ENCODE measurements around the gene SLC9A6.
"Not testable (repeated sequence)": the region's sequence is repeated elsewhere in the genome, so short reads cannot be mapped to it uniquely, and the experiment has no call there.

Gene SLC9A6

DNA sequence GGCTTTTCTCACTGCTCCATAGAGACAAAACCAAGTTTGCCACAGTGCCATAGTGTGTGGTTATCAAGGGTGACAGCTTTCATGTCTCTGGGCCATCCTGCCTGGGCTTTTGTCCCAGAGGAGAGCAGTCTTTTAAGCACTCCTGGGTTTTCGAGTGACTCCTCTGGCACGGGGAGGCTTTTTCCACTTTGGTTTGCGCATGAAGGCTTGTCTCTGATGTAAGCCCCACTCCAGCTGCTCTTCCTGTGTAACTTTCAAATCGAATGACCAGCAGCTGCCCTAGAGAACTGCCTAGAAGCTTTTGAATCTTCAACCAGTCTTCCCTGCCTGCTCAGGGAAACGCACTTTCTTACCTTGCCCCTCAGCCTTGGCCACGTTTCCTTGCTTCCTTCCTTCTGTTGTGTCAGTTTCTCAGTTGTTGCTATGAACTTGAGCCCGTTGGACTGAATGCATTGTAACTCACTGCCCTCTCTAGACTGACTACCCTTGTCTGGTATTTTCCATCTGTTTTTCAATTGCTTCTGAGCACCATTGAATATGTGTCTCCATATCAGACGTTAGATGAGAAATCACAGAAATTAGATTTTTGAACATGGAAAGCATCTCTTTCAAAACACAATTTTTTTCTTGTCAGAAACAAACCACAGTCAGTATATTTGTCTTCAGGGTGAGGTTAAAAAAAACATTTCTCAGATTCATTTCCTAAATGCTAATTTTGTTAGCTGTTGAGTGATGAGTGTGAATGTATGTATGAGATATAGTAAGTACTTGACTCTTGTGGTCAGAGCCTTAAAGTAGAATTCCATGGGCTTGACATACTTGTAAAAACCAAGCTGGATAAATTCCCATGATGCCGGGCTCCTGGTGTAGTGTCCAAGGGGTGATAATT, 45.3 kb downstream of the SLC9A6 start:
- no peak for DNase-seq

DNA sequence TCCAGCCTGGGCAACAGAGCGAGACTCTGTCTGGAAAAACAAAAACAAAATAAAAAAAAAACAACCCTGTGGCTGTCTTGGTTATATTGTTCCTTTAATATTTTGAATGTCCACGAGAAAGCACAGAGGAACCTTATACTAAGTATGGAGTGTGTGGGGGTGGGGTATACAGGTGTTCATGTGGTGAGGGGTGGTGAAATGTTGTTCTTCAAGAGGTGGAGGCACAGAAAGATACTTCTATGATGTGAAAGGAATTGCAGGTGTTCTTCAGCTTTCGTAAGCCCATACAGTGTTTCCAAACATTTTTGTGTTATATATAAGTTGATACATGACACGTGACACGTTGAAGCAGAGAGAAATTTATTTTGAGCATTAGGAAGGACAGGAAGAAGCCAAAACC, 46.4 kb downstream of the SLC9A6 start:
- DNase-seq = no peak

DNA sequence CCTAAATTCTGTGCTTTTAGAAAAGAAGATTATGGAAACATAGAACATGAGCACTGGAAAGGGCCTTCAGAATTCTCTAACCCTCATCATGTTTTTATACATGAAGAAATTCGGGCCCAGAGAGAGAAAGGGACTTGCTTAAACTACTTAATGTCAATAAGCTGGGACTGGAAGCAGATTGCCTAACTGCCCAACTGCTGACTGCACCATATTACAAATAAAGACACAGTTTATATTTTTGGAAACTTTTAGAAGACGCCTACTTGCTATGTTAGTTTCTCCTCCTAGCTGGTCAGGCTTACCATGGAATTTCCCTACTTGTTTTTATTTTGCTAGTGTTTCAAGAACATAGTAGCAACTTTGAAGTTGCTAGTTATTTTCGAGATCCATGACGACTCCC, 47.1 kb downstream of the SLC9A6 start:
- DNase-seq = no peak

DNA sequence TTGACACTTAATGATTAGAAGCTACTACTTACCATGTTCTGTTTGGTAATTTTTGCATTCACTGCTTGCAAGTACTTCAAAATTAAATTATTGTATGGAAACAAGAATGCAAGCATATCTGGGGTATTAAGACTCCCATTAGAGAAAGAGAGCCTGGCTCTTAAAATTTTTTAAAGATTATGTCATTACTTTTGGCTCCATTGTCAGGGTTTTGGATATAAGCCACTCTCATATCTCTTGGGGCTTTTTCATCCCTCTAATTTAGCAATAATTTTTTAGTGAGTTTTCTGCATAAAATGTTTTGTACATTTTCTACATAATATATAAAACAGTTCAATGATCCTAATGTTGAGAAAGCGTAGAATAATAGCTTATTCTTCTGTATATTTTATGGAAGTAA, 49.4 kb downstream of the SLC9A6 start:
- DNase-seq = no peak

DNA sequence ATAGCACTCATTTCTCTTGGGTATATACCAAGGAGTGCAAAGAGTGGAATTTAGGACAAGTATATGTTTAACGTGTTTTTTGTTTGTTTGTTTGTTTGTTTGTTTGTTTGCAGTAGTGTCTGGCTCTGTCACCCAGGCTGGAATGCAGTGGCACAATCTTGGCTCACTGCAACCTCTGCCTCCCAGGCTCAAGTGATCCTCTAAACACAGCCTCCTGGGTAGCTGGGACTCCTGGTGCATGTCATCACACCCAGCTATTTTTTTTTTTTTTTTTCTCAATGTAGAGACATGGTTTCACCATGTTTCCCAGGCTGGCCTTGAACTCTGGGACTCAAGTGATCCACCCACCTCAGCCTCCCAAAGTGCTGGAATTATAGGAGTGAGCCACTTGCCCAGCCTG, 50.4 kb downstream of the SLC9A6 start:
- DNase-seq = no peak

DNA sequence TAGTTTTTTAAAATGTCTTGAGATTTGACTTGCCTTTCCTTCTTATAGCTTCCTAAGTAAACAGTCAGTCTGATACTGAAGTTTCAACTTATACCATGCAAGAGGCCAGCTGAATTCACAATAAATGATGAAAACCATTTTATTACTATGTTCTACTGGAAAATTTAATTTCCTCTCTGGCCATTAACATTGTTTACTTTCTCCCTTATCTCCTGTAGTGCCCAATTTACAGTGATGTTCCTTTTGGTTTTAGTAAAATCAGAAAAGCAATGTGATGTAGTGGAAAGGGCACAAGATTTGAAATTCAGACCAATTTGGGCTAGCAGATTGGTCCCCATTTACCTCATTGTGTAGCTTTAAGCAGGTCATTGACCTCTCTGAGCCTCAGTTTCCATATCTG, 54.2 kb downstream of the SLC9A6 start:
- no peak for DNase-seq

DNA sequence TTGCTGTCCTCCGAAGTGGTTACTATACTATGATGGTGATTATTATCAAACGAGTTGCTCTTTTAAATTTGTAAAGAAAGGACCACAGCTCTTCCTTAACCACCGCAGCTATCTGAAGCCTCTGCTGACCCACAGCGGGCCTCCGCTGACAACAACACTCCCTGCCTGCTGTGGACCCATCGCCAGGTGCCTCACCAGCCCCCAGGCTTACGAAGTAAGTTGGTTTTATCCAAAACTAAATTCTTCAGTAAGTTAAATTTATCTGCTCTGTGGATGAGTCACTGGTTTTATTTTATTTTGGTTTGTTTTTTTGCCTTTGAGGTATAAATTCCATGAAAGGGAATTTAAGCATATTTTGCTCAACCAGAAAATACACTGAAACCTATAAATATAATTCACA, 54.7 kb downstream of the SLC9A6 start:
- no peak for DNase-seq

DNA sequence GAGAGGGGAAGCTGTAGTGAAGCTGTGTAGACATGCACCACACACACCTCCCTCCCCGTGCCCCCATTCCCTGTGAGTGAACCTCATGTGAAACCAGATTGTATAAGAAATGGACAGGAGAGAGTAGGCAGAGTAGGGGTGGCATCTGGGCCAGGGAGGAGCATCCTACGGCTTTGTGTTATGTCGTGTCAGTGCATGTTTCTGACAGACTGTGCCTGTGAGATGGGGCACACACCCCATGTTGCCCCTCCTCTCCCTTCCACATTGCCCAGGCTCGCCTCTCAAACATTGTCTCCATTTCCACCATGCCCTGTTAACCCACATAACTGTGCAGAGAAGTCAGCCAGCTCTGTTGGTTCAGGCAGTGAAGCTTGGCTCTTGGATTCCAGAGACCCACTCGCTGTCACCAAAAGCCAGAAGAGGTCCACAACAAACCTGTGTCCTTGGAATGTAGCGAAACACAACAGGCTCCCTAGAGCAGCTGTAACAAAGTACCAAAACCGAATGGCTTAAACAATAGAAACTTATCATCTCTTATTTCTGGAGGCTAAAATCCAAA, 56.1 kb downstream of the SLC9A6 start:
- no peak for DNase-seq

DNA sequence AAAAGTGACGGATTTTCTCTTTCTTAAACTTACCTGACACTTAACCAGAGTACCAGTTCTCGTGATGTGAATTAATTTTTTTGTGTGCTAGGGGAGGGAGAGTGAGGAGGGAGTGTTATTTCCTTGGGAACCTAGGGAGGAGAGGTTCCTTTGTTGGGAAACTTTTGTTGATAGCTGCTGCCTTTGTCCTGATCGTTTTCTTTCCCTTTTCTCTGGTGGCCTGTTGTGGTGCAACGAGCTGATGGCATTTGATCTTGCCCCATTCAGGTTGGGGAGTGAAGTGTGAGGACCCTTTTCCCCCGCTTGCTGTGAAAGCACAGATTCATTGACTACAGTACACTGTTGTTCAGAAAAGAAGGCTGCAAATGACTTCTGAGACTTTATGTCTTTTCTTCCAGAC, 59.8 kb downstream of the SLC9A6 start:
- DNase-seq = no peak

DNA sequence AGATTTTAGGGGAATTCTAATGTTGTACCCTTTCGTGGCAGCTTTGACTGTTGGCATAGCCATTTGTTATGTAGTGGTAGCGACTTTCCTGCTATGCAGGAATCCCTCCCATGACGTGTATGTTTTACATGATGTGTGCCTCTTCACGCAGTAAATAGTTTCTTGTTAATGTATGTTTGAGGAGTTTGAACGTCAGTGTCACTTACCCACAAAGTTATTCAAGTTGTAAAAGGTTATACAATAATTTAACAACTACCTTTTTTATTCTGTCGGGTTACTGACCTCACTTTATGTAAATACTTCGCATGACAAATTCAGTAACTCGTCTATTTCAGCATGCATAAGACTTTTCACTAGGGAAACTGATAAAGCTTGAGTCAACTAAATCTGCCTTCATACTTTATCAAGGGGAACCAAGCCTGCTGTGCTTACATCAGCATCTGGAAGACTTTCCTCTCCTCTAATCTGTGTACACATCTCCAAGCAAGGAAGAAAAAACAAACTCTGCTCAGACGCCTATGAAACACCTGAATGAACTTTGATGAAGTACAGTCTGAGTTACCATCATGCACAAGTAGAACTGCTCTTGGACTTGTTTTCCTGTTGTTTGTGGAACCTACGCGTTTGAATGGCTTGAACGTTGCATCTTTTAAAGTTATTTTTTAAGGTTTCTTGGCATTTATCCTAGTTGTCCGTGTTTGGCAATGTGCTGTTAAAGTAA, 61.2 kb downstream of the SLC9A6 start:
- DNase-seq = no peak

DNA sequence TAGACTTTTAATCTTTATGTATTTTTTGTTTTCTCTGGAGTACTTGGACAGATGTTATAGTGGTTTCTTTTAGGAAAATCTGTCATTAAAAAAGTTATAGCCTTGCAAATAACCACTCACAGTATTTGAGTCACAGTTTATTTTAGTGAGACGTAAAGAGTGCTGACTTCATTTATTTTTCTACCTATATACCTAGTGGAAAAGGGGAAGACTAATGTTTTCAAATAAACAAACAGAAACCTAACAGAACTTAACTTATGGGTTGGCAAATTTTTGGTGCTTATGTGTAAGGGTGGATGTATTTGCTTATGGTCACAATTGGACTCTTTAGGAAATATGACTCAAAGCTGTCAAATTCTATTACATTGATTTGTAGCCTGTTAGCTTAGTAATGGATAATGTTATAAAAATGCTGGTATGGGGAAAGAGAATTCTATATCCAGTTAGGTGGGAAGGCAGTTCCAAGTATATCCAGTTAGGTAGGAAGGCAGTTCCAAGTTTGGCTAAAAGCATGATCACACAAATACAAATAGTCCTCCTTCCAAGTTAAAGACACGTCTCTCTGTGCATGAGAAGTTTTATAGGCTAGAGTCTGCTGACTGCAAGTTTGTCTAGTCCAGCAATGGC, 61.9 kb downstream of the SLC9A6 start:
- no peak for DNase-seq

DNA sequence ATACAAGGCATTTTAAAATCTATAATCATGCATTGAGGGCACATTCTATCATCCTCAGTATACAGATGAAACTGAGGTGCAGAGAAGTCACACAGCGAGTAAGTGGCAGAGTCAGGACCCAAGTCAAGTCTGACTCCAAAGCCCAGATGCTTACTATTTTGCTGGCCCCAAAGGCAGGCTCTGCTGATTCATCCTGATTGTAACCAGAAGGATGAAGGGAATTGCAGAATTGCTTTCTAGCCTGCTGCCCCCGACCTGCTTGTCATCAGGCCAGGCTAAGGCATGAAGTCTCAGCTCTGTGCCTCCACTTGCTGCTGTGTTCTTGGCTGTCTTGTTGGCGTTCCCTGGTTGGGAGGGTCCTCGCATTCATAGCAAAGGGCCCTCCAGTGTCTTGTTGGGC, 62.7 kb downstream of the SLC9A6 start:
- DNase-seq = no peak

DNA sequence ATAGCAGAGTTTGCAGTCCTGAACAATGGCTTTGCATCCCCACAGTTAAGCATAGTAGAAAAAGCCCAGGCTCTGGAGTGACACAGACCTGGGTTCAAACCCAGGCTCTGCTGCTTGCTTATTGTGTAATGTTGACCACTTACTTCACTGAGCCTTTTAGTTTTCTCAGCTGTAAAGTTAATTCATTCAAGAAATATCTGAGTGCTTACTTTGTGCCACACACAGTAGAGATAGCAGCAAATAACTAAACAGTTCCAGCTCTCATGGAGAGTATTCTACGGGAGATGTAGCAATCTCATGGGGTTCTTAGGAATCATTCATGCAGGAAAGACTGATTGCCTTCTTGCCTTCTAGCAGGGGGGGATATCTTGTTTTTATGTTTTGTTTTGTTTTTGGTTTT, 63.2 kb downstream of the SLC9A6 start:
- DNase-seq = no peak

DNA sequence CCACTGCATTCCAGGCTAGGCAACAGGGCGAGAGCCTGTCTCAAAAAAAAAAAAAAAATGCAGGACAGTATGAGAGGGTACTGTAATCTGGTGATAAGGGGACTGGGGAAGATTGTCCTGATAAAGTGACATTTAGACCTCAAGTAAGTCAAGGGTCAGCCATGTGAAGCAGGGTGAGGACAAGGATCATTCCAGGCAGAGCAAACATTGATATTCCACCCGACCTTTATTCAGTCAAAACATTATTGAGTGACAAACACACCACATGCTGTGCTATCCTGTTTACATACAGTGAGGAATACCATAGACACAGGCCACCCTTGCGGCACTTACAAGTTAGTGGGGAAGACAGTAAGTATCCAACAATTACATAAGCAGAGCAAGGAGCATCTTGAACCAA, 64.4 kb downstream of the SLC9A6 start:
- no peak for DNase-seq

DNA sequence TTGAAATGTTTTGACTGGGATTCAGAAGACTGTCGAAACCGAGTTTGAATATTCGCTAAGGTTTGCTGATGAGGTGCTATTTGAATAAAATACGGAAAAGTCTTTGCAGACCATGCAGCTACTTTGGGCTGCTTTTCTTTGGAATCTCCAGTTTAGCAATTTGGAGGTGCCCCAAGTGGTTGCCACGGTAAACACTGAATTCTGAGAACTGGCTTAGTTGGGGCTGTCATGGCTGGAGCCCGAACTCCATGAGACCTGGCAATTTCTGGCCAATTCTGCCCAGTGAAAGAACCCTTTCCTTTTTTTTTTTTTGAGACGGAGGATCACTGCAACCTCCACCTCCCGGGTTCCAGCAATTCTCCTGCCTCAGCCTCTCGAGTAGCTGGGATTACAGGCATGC, 65.6 kb downstream of the SLC9A6 start:
- DNase-seq = not testable (repeated sequence)

DNA sequence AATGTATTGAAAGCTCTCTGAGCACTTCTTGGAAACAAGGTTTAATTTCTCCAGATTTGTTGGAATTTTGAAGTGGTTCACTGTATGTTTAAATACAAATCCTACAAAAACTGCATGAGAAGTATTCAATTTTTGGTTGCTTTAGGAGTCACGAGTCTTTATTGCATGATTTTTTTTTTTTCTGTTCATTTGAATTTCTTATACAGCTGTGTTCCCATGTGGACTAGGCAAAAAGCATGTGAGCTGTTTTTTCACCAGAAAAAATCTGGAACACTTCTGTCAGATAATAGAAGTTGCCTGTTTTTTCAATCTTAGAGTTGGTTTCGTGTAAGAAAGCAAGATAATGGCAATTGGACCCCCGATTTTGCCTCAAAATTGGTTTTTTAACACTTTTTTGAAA, 66.4 kb downstream of the SLC9A6 start:
- no peak for DNase-seq

DNA sequence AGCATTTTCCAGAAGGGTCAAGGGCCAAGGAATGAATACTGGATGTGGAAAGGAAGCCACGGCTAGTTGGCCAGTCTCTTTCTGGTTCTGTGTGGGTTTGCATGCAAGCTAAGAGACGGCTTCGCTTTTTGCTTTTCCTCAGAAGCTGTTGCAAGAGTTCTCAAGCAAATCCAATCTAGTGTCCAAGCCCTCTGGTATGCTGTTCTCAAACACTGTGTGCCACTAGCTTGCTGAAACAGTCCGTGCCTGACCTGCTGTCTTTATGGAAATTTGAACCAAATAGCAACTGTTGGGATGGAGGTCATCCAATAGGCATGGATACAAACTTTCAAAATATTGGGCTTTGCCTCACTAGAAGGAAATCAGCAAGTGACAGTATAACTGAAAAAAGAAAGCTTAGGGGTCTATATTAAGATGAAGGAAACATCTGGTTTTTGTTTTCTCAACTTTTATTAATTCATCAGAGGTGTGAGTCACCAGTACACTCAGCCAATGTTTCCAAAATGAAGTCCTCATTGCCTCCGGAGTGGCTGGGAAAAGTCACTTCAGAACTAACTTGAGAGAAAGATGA, 70.5 kb downstream of the SLC9A6 start:
- DNase-seq = no peak

DNA sequence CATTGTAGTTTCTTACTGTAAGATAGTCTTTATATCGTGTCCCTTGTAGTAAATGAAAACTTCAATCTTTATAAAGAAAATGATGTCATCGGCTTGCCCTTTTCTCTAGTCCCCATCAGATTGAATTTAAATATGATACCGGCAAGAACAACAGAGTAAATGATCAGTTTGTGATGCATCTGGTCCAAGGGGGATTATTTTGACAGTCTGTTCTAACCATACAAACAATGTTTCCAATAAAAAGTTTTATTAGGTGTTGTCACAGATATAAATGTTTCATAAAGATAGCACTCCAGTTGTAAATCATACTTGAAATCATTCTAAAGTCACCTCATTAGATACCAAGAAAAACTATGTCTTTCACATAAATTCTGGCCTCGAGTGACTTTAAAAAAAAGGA, 72.3 kb downstream of the SLC9A6 start:
- no peak for DNase-seq

DNA sequence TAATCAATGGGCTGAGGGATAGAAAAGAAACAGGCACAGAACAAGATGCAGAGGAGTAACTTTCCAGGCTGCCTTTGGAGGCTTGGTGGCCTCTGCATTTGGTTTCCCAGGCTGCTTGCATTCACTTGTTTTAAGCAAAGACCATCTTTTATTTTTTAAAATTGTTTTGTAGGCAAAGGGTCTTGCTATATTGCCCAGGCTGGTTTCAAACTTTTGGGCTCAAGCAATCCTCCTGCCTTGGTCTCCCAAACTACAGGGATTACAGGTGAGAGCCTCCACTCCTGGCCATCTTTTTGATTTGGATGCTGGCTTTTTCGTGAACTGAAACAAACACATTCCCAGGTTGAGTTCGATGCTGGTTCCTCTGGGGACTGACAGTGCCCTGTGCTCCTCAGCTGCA, 74.1 kb downstream of the SLC9A6 start:
- DNase-seq = no peak

DNA sequence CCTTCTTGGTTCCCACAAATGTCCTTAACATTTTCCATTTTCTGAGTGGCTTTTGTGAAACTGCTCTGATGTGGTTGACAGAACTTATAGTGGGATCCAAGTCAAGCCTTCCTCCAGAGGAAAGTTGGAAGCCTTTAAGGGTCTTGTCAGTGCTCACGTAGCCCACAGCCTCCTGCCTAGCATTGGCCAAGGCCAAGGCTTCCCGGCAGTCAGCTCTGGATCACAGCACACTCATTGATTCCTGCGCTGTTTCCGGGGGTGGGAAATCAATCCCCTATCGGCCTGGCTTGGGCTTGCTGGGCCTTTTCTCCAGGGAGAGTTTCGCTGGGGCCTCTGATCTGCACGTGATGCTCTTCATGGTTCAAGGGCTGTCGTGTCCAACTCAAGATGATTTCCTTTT, 76.1 kb downstream of the SLC9A6 start:
- DNase-seq = no peak

DNA sequence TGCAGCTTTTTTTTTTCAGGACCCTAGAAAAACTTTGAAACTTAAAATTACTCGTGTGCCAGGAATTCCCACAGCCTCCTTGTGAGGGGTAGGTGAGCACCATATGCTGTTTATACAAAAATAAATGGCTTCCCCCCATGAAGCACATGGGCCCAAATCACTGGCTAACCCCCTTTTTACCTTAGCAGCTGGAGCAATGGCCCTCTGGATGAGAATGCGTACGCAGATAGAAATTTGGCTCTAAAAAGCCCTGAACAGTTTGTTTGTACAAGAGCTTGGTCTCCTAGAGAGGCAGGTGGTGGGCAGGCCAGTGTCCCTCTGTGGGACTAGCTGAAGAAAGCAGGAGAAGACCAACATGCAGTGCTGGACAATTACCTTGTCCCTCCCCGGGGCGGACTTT, 76.5 kb downstream of the SLC9A6 start:
- no peak for DNase-seq

DNA sequence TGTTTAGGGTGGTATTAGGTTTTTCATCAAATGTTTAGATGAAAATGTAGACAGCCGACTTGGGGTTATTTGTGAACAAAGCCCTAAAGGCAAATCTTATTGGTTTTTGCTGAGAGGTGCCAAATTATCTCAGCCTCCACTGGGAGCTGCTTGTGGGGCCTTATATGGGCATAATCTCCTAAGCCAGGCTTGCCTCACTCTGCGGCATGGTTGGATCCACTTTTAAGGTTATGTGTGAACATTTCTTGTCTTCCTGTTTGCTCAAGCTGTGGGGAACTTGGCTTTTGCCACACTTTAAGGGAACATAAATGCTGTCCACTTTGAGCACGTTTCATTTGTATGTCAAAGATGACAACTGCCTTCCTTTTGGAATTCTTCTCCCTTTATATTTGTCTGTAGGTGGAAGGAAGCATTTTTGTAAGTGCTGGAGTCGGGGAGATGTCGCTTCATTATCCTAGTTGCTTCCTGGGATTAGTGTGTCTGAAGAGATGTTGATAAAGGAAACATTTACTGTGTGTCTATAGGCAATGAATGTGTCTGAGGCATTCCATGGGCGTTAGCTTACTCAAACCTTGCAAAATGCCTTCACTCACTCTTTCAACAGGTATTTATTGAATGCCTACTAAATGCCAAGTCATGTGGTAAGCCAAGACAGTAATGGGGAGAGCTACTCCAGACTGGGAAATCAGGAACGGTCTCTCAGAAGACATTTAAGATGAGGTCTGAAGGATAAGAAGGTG, 78.3 kb downstream of the SLC9A6 start:
- DNase-seq = no peak

DNA sequence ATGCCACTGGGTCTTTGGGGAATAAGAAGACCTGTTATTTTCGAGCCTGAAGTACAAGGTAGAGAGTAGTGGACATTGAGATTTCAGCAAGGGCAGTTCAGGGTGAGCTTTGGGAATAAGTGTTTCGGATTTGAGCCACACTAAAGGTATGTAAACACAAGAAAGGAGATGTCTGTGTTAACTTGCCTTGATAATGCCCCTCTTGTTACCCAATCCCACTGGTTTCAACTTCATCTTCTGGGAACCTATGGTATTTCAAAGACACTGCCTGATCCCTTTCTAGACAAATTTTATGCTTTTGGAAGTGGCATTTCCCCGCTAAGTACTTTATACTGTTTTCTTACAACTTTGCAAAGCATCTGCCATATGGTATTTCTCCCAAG, 79.4 kb downstream of the SLC9A6 start:
- no peak for DNase-seq
